HL-60 (cell line): Measurements from ENCODE around the gene SDK1.

ENCODE experiments used
- CTCF ChIP-seq: IDR thresholded peaks from one replicate; pipeline ENCODE4 v1.5.1; 2011; ENCODE audit warnings: low read length, control low read depth, inconsistent platforms; ENCODE audit not compliant: insufficient read depth
- GABPA ChIP-seq: IDR thresholded peaks from 2 replicates; pipeline ENCODE4 v1.6.1; 2012; ENCODE audit warnings: low read depth
- POLR2AphosphoS5 ChIP-seq: IDR thresholded peaks from 2 replicates; pipeline ENCODE4 v1.6.1; 2012; ENCODE audit warnings: low read depth
- REST ChIP-seq: IDR thresholded peaks from 2 replicates; pipeline ENCODE4 v1.6.1; 2012; ENCODE audit warnings: low read depth; ENCODE audit not compliant: insufficient replicate concordance

DNA sequence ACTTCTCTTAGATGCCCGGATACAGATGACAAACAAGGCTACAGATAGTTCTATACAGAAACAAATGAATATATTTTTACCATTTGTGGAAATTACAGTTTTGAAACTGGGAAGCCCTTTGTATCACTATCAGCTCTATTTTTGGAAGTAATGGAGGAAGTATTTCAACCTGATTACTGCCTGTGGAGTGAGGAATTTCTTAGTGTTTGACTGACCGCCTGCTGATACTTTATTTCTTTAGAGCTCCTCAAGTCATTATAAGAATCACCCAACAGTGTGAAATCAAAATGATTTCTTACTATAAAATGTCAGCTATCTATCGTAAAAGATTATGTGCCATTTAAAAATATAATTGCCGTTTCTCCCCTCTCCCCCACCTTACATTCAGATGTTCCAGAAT is 290.9 kb downstream of the SDK1 start:
- TF ChIP-seq POLR2AphosphoS5, result no peak
- no peak for TF ChIP-seq CTCF
- TF ChIP-seq REST, result no peak
- TF ChIP-seq GABPA, result no peak
